HFF-Myc (cell line): ENCODE data around the gene PSG6.
A peak's percentile ranks its signal among the peaks of the same experiment; 100 is the strongest.
"Not testable (repeated sequence)": the region's sequence is repeated elsewhere in the genome, so short reads cannot be mapped to it uniquely, and the experiment has no call there.

Experiments
- DNase-seq: peaks from one replicate; pipeline ENCODE4 v3.0.0-alpha.2; 2011; ENCODE audit warnings: low read depth; ENCODE audit errors: extremely low read depth
- H3K4me3 ChIP-seq: replicated peaks from 2 replicates; pipeline ENCODE4 v1.5.1; 2011; ENCODE audit warnings: low read depth, mild to moderate bottlenecking, control low read depth, low read length
- CTCF ChIP-seq: IDR thresholded peaks from 2 replicates; pipeline ENCODE4 v1.5.1; 2012; ENCODE audit warnings: mild to moderate bottlenecking, low read depth, low read length, control low read depth; ENCODE audit errors: missing control alignments

Gene PSG6

GRCh38 chr19:42872608-42873007 is 45.1 kb downstream of the PSG6 start:
- no peak overlapping the region for H3K4me3 ChIP-seq
- no peak for TF ChIP-seq CTCF
- DNase-seq = no peak

- H3K4me3 ChIP-seq = no peak overlapping the region
- no peak for TF ChIP-seq CTCF
- no peak for DNase-seq
Measured at GRCh38 chr19:42857544-42857867, 60.2 kb downstream of the PSG6 start.

- not testable (repeated sequence) for DNase-seq
- peak; percentile 58 for TF ChIP-seq CTCF
Measured at GRCh38 chr19:42856866-42857543, 60.7 kb downstream of the PSG6 start.

GRCh38 chr19:42854745-42855144 is 62.9 kb downstream of the PSG6 start:
- H3K4me3 ChIP-seq, DNase-seq: not testable (repeated sequence)

More at GRCh38 chr19:42856866-42857543, 60.7 kb downstream of the PSG6 start:
- H3K4me3 ChIP-seq = not testable (repeated sequence)

- DNase-seq, H3K4me3 ChIP-seq: not testable (repeated sequence)
Measured at GRCh38 chr19:42853231-42853630, 64.5 kb downstream of the PSG6 start.

GRCh38 chr19:42852821-42853220 is 64.9 kb downstream of the PSG6 start:
- not testable (repeated sequence) for DNase-seq, H3K4me3 ChIP-seq
